NCI-H2107 (cell line): ENCODE data around the gene HMCN2.
A peak's percentile ranks its signal among the peaks of the same experiment; 100 is the strongest.
"Not testable (repeated sequence)": the region's sequence is repeated elsewhere in the genome, so short reads cannot be mapped to it uniquely, and the experiment has no call there.

Experiments
- DNase-seq: peaks from one replicate; lab custom pipeline; 2025; lab: John Stamatoyannopoulos, UW

Gene HMCN2

DNA sequence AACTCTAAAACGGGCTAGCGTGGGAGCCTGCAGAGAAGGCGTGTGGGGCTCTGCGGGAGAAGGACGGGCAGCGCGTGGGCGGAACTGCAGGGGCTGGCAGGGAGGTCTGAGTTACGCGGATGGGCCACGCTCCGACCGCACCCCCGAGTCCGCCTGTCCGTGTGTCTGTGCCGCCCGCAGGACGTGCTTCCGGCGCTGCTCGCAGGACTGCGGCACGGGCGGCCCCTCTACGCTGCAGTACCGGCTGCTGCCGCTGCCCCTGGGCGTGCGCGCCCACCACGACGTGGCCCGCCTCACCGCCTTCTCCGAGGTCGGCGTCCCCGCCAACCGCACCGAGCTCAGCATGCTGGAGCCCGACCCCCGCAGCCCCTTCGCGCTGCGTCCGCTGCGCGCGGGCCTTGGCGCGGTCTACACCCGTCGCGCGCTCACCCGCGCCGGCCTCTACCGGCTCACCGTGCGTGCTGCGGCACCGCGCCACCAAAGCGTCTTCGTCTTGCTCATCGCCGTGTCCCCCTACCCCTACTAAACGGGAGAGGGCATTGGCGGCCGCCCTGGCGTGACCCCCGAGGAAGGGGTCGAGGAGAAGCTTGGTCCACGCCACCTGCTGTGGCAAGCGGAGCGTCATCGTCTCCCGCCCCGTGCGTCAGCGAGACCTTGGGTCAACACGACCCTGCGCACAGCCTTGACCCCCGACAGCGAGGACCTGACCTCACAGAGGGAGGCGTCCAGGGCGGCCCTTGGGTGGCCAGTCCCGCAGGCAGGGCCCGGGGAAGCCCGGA is 167.8 kb downstream of the HMCN2 start:
- DNase-seq = no peak

DNA sequence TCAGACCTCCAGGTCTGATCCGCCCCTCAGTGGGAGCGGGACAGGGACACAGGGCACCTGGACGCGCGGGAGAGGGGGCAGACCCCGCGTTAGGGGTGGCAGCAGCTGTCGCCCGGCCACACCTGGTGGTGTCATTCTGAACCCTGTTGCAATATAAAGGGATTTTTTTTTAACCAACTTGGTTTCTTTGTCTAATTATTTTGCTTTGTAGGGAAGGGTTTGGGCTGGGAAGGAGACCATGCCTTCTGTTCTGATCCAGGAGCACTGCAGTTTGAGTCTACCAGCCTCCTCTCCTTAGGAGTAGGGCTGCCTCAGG is 168.3 kb downstream of the HMCN2 start:
- no peak for DNase-seq

DNA sequence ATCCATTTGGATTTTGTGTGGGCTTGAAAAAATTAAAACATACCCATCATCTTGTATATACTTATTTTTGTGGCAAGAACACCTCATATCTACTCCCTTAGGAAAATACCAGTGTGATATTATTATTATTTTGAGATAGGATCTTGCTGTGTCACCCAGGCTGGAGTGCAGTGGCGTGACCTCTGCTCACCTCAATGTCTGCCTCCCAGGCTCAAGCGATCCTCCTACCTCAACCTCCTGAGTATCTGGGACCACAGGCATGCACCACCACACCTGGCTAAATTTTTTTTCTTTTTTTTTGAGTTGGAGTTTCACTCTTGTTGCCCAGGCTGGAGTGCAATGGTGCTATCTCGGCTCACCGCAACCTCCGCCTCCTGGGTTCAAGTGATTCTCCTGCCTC is 169.1 kb downstream of the HMCN2 start:
- not testable (repeated sequence) for DNase-seq

DNA sequence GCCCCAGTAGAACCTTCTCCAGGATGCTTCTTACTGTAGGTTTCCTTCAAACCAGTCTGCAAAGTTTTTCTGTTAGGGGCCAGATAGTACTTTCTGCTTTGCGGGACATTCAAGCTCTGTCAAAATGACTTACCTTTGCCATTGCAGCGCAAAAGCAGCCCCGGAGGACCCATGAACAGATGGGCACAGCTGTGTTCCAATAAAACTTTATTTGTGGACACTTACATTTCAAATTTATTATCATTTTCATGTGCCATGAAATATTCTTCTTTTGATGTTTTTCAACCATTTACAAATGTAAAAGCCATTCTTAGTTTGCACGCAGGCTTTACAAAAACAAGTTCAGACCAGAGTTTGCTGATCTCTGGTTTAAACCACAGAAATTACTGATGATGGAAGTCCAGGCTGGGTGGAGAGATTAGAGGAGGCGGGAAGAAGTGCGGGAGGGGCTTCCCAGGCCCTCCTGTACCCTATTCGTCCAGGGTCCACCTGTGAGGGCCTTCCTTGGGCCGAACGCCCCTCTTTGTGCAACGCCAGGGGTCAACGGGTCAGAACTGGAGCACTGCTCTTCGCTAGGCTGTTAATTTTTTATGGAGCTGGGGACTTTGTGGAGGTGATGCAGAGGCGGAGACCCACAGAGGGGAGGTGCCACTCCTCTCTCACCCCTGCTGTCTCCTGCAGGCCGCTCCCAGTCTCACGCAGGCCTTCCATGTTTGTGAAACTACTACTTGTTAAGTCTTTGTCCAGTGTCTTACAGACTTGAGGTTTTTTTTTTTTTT is 171.6 kb downstream of the HMCN2 start:
- no peak for DNase-seq

DNA sequence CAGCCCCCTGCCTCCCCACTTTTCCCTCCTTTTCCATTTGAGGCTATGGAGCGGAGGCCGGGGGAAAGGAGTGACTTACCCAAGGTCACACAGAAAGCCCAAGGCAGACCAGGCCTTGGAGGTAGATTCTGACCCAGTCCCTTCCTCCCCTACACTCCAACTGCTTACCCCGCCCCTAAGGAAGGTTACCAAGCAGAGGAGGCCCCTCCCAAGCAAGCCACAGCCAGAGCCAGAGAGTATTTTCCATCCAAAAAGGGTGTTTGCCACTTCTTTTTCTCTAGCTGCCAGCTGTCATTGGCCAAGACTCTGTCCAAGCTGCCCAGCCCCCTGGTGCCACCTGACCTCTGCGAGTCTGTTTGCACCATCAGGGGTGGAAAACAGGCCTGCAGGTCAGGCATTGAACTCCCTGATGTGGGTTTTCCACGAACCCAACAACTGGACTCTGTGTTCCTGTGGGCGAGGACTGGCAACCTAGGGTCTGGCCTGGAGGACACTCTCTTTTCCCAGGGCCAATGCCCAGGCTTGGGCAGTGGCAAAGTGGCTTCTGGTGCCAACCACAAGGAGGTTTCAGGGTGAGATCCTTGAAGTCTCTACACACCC is 172.9 kb downstream of the HMCN2 start:
- no peak for DNase-seq

DNA sequence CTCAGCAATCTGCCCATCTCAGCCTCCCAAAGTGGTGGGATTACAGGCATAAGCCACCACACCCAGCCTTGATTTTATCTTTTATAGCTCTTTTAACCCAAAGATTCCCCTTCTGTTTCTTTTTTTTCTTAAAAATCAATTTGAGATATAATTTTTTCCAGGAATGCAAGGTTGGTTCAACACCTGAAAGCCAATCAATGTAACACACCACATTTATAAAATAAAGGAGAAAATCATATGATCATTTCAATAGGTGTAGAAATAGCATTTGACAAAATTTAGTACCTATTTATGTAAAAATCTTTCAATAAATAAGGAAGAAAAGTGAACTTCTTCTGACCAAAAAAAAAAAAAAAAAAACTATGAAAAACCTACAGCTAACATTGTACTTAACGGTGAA is 175.5 kb downstream of the HMCN2 start:
- no peak for DNase-seq

DNA sequence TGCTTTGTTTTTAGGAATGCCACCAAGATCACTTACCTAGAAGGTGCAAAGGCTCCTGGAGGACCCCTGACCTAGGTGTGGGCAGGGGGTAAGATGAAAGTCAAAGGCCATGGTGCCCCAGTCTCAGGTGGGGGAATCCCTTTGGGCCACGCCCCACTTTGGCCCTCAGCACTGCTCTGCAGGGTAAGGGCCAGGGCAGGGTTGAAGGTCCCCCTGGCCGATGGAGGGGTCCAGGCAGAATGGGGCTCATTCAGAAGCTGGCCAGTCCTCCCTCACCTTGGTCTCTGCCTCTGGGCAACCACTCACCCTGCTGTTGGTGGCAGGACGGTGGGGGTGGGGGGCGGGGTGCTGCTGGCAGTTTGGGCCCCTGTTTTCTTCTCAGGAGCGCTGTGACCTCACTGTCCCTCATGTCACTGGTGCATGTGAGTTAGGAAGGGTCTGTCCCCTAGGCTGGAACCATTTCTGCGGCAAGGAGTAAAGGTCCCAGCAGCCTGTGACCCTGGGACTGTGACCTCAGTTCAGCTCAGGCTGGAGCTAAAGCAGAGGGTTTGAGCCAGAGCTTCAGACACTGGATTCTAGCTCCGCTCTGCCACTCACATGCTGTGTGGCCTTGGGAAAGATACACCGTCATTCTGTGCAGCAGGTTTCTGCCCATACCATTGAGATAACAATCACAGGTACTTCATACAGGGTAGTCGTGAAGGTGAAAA is 177.3 kb downstream of the HMCN2 start:
- no peak for DNase-seq

DNA sequence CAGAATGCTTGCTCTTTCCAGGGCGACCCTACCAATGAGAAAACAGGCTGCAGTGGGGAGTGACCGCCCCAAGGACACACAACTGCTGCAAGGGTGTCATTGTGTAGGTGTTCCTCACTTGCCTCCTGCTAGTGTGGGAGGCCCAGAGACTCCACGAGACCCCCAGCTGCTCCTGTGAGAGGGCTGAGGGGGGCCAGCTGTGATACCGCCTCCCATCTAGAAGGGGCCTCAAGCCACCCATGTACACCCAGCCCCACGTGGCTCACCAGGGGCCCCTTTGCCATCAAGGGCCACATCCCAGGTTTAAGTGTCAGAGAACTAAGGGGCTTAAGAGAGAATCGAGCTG is 177.9 kb downstream of the HMCN2 start:
- DNase-seq = no peak

DNA sequence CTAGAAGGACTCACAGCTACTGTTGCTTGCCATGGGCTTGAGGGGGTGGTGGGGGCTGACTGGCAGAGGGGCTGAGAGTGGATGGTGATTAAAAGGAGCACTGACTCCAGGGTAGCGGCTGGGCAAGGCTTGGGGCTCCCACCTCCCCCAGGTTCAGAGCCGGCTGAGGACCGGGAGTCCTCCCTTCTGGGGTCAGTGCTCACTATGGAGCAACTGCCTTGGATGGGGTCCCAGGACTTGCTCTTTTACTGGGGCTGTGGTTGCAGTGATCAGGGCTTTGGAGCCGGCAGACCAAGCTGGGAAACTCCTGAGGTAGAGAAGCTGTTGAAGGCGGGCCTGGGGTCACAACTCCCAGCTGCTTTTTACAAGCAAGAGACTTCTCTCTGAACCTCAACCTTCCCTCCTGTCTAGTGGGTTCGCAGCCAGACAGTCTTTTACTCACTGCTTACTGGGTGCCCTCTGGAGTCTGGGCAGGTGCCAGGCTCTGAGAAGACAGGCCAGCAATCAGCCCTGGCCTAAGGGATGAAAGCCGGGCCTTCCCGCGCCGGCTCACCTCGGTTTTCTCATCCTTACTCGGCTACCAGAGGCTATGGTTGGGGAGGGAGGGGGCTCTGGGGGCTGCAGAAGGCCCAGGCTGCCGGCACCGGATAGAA is 178.4 kb downstream of the HMCN2 start:
- no peak for DNase-seq

DNA sequence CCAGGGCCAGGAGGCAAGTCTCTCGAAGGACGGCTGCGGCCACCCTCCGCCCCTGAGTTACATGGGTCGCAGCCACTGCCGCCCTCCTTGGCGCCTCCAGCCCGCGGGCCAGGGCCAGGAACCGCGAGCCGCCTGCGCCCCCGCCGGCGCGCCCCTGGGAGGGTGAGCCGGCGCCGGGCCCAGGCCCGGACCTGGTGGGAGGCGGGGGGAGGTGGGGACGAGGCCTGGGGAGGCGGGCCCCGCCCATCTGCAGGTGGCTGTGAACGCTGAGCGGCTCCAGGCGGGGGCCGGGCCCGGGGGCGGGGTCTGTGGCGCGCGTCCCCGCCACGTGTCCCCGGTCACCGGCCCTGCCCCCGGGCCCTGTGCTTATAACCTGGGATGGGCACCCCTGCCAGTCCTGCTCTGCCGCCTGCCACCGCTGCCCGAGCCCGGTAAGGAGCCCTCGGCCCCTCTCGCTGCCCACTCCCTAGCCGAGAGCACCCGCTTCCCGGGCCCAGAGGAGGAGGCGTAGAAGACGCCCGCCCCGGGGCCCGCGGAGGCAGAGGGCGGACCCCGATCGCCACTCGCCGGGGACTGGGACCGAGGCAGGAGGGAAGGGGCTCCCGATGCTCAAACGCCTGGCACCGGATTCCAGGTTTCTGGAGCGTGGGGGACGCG is 179.1 kb downstream of the HMCN2 start, which contains the start of gene ASS1:
ASS1 (plus strand) TSS at position 397 of the 657 bp plus-strand sequence. CDS start 7,268 bp downstream, outside the sequence.
- peak; percentile 42 for DNase-seq

DNA sequence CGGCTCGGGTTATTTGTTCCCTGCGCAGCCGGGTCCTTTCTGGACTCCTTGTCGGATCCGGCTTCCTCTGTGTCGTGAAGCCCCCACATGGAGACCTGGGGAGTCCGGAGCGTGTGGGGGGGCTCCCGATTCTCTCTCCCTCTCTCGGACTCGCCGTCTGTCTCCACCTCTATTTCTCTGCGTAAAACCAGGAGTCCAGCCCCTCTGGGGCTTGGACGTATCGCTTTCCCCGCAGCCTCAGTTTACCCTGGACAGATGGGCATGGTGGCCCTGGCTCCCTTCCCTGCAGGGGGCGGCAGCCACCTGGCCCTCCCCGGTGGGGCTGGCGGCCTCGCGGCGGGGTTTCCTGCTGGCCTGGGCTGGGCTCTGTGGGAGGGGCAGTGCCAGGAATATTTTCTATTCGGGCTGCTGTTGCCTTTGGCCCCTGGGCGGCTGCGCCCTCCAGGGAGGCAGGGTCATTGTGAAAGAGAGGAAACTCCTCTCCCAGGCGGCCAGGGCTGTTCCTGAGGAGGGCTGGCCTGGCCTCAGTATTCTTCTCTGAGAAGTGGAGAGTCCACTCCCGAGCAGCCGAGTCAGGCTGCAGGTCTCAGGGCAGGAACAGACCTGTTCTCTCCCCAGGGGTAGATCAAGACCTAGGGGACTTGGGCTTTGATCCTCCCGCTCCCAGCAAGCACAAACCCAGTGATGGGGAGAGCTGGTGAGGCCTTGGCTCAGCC is 179.9 kb downstream of the HMCN2 start:
- no peak for DNase-seq

DNA sequence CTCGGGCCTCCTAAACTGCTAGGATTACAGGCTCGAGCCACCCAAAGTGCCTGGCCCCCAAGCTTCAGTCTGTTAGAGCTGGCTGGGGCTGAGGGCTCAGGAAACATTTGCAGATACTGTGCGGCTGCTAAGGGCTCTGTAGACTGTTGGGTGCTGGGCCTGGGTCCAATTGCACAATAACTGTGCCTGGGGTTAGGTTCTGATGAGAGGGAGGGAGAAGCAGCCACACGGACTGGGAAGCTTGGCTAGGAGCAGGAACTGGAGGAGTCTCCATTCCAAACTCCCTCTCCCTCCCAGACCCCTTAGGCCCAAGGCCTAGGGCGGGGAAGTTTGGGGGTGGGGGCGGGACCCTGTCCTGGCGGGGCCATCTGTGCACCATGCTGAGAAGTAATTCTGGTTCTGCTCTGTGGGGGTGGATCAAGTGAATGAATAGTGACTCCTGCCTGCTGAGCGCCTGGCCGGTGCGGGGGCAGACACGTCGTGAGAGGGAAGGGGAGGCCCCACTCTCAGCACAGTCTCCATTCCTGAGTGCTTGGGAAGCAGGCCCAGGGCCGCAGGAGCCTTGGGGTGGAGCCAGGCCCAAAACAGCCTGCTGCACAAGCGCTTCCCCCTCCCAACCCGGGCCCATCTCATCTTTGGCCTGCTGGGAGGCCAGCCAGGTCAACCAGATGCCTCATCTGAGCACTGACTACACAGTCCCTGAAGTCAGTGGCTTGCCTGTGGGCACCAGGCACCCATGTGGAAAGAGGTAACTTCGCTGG is 180.7 kb downstream of the HMCN2 start:
- DNase-seq = no peak

DNA sequence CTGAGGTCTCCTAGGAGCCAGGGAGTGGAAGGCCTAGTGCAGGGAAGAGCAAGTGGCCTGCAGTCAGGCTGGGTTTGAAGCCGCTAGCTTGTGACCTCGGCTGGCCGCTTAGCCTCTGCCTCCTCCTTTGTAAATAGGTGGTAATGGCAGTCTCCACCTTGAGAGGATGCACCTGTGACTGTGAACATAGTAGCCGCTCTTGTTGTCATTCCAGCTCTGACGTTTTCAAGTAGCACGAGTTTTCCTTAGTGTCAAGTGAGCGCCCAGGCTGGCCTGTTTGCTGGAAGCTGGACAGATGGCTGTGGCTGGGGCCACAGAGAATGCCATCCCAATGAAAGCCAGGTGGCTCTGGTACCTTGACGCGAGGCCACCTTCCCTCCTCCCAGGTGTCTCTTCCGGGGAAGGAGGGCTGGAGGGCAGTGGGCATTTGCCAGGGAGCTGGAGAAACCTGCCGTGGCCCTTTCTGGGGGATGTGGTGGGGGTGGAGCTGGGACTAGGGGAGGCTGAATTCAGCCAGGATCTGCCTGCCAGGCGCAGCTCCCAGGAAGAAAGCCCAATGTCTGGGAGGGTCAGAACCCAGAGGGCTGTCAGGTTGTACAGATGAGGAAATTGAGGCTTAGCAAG is 181.7 kb downstream of the HMCN2 start:
- DNase-seq = no peak

DNA sequence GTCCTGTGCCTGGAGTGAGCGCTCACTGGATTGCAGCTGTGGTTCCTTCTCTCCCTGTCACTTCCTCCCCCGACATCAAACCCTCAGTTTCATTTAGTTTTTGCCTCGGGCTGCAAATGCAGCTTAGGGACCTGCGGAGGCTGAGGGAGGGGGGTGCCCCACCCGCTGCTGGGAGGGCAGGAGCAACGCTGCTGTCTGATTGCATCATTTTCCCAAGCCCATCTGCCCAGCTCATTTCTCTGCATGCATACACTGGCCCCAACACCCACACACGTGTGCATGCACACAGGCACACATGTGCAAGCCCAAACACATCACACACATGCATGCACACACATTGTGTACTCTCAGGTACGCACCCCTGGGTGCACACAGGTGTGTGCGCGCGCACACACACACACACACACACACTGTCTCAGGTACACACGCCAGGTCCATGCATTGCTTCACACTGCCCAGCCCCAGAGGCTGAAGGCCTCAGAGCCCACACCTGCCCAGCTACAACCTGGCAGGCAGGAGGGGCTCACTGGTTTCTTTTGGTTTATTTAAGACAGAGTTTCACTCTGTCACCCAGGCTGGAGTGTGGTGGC is 182.6 kb downstream of the HMCN2 start:
- no peak for DNase-seq

DNA sequence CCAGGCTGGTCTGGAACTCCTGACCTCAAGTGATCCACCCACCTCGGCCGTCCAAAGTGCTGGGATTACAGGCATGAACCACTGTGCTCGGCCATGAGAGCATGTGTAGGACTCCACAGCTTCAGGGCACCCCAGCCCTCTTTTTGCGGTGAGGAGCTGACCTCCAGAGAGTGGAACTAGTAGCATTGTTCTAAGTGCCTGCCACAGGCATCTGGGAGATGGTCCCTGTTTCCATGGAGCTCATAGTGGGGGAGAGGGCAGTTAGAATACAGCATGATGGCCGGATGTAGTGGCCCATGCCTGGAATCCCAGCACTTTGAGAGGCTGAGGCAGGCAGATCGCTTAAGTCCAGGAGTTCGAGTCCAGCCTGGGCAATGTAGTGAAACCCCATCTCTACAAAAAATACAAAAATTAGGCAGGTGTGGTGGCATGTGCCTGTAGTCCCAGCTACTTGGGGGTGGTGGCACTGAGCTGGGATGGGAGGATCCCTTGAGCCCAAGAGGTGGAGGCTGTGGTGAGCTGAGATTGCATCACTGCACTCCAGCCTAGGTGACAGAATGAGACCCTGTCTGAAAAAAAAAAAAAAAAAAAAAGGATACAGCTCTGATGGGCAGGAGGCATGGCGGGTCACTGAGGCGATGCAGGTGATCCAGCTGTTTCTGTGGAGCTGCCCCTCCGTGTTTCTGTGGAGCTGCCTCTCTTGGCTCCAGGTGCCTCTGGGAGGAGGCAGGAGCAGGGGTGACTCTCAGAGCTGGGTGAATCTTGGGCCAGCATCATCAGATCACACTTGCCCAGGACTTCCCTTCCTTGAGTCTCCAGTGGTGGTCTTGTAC is 183.4 kb downstream of the HMCN2 start:
- DNase-seq = no peak

DNA sequence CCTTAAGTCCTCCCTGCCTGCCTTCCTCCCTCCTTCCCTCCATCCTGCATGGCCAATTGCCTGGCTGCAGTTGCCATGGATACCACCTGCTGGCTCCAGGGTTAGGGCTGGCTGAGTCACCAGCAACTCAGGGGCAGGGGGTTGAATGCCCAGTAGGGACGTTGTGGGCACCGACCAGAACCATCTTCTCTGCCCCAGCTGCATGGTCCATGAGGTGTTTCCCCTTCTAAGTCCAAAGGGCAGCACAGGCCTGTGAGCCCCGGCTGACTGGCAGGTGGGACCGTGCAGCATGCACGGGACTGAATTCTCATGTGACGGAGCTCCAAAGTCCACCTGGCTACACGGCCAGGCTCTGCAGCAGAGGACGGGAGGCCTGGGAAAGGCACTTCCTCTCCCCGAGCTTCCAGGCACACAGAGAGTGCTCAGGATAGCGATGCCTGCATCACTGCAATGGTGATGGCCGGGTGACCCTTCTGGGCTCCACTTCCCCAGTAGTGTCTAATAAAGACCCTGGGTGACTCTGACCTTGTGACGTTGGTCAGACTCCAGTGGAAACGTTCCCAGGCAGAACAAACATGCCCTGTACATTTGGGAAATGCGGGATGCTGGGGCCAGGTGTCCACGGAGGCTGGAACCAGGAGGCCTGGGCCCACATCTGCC is 184.9 kb downstream of the HMCN2 start:
- DNase-seq = no peak

DNA sequence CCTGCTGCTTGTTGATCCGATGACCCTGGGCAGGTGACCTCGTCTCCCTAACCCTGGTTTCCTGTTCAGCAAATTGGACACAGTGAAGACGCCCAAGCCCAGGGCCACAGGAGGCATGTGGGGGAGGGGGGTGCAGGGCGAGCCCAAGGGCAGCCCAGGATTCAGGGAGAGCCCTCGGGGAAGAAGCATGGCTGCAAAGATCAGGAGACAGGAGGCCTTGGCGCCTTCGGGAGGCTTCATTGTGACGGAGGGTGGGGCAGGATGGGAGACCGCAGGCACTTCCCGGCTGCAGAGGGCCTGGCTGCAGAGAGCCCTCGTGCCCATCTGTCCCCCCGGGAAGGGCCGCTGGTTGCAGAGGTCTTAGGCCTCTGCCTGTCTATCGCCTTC is 185.4 kb downstream of the HMCN2 start:
- no peak for DNase-seq
